ENCODE data around the gene ZSWIM5.
"Not testable (repeated sequence)": the region's sequence is repeated elsewhere in the genome, so short reads cannot be mapped to it uniquely, and the experiment has no call there.

Gene ZSWIM5

DNA sequence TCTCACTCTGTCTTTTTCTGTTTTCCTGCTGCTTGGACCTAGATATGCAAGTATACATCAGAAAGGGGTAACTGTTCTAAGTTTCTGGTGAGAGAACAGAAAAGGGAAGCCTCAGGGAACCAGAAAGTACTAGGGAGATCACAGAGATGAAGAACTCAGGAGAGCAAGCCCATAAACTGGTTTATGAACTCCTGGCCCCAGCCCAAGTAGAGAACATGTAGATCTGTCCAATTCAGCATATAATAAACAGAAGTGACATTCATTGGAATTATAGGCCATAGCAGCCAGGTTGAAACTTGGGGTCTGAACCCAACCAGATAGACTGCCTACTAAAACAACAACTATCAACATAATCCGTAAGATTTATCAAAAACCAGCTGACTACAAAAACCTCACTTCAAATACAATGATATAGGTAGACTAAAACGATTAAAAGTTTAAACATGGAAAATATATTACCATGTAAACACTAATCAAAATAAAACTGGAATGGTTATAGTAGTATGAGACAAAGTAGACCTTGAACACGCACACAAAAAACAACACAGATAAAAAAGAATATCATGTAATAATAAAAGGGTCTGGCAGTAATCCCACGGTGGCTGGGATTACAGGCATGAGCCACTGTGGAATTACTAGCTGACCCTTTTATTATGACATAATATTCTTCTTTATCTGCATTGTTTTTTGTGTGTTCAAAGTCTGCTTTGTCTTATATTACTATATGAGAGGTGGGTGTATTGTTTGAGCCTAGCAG lies 65.0 kb downstream of the ZSWIM5 start:
- no peak for DNase-seq (ENCODE audit: low read depth)

DNA sequence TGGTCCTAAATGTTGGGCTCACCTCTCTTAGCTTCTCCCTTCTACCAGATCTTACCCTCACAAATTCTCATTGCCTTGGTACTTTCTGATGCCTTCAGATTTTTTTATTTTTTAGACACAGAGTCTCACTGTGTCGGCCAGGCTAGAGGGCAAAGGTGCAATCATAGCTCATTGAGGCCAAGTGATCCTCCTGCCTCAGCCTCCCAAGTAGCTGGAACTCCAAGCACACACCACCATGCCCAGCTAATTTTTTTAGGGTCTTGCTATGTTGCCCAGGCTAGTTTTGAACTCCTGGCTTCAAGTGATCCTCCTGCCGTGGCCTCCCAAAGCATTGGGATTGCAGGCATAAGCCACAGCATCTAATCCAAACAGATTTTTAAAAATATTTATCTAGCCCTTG lies 69.4 kb downstream of the ZSWIM5 start:
- no peak for DNase-seq (ENCODE audit: low read depth)

DNA sequence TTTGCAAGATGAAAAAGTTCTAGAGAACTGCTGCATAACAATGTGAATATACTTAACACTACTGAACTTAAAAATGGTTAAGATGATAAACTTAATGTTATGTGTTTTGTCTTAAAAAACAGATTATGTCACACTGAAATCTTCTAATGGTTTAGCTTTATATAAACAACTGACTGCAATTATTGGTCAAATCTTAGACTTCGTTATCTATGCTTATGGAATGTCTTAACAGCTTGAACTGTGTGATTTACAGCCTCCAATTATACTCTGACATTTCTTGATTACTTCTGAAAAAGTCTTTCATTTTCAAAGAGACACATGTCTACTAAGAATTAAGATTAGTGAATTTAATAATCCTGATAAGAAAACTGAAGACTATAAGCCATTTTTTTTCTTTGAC lies 71.1 kb downstream of the ZSWIM5 start:
- DNase-seq (ENCODE audit: low read depth): no peak

DNA sequence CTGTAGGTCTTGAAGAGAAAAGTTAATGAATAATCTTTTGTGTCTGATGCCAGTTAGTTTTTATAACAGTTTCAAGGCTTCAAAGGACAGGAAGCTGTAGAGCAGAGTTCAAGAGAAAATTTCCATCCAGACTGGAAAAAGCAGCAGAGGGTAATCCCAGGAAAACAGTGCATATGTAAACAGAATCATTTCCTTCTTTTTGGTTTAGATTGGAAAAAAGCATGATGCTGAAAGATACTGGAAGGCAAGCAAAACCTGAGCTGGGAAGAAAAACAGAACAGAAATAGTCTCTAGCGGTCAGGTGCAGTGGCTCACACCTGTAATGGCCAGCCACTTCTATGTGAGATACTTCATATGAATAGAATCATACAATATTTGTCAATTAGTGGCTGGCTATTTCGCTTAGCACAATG lies 71.9 kb downstream of the ZSWIM5 start:
- DNase-seq (ENCODE audit: low read depth): no peak

DNA sequence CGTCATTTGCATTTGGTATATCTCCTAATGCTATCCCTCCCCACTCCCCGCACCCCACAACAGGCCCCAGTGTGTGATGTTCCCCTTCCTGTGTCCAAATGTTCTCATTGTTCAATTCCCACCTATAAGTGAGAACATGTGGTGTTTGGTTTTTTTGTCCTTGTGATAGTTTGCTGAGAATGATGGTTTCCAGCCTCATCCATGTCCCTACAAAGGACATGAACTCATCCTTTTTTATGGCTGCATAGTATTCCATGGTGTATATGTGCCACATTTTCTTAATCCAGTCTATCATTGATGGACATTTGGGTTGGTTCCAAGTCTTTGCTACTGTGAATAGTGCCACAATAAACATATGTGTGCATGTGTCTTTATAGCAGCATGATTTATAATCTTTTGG lies 73.7 kb downstream of the ZSWIM5 start:
- DNase-seq (ENCODE audit: low read depth): not testable (repeated sequence)

DNA sequence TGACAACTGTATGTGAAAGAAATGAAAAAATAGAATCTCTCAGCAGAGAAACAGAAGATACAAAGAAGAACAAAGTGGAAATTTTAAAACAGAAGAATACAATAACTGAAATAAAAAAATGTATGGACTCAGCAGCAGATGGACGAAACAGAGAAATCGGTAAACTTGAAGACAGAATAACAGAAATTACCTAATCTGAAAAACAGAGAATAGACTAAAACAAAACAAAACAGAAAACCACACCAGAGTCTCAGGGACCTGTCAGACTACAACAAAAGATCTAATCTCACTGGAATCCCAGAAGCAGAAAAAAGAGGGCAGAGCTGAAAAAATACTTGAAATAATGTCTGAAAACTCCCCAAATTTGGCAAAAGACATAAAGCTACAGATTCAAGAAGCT lies 83.0 kb downstream of the ZSWIM5 start:
- DNase-seq (ENCODE audit: low read depth): no peak

DNA sequence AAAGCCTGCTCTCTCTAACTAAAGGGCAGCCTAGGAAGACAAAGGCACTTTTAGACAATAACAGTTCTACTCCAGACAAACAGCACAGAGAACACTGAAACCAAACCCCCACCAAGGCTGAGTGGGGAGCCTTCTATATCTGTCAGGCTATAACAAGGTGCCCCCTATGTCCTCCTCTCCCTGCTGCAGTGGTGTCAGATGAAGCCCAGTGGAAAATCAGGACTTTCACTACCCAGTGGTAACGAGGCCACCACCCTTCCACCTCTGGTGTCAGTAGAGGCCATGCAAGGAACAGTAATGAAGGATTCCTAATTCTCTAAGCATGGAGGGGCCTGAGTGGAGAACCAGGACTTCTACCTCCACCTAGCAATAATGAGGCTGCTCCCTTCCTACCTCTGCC lies 83.7 kb downstream of the ZSWIM5 start:
- DNase-seq (ENCODE audit: low read depth): no peak

DNA sequence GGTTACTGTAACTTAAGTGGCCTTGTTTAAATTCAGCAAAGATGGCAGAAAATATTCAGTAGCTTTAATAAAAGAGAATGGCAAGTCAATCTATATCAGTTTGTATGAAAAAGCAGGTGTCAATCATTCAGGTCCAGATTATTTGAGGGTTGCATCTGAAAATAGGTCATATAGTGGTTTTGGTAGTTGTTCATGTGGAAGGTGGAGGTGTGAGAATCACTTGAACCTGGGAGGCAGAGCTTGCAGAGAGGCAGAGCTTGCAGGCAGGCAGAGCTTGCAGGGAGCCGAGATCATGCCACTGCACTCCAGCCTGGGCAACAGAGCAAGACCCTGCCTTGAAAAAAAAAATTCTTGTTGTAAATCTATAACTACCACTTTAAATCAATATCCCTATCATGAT lies 88.6 kb downstream of the ZSWIM5 start:
- no peak for DNase-seq (ENCODE audit: low read depth)

DNA sequence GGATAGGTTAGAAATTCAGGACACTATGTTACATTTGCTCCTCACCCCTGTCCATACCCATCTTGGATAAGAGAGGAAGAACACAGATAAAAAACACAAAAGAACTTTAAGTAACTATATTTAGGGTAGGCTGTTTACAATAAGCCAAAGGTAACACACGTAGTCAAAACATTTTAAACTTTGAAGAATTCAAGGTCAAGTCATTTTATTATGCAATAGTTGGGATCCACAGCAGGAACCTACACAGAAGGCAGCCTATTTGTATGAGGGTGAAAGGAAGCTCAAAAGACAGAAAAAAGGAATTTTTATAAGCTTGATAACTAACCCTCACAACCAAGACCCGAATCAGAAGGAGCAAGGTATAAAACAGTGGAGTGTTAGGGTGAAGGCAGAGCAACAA lies 89.6 kb downstream of the ZSWIM5 start:
- no peak for DNase-seq (ENCODE audit: low read depth)

DNA sequence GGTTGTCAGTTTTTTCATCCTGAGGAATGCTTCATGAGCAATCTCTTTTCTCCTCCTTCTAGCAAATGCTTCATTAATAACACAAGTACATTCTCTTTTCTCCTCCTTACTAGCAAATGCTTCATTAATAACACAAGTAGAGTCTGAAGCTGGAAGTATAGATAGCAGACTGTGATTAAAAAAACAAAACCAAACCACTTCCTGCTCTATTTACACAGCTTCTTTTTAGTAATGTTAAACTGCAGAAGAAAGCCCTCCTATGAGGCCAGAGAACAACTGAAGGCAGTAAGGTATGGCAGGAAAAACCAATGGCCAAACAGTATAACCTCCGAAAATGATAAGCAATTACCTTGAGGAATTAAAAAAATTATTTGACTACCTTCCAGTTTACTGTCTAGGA lies 90.1 kb downstream of the ZSWIM5 start:
- no peak for DNase-seq (ENCODE audit: low read depth)

DNA sequence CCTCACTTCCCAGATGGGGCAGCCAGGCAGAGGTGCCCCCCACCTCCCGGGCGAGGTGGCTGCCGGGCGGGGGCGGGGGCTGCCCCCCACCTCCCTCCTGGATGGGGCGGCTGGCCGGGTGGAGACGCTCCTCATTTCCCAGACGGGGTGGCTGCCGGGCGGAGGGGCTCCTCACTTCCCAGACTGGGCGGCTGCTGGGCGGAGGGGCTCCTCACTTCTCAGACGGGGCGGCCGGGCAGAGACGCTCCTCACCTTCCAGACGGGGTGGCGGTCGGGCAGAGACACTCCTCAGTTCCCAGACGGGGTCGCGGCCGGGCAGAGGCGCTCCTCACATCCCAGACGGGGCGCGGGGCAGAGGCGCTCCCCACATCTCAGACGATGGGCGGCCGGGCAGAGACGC lies 91.2 kb downstream of the ZSWIM5 start:
- not testable (repeated sequence) for DNase-seq (ENCODE audit: low read depth)

DNA sequence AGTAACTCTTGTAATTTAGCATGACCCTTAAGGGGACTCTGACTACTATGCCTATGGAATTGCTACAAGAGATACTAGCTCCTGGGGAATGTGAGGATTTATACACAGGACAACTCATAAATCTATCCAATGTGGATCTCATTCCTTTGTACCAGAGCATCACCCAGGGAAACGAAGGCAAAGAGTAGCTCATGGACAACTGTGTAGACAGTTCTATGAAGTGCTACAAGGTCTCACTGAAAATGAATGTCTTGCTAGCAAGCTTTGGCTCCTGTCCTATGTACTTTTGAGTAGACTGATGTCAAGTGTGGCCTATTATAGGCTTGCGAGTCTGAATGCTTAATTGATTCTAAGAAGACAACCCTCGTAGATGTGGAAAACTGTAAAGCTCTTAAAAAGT lies 93.7 kb downstream of the ZSWIM5 start:
- DNase-seq (ENCODE audit: low read depth): no peak

DNA sequence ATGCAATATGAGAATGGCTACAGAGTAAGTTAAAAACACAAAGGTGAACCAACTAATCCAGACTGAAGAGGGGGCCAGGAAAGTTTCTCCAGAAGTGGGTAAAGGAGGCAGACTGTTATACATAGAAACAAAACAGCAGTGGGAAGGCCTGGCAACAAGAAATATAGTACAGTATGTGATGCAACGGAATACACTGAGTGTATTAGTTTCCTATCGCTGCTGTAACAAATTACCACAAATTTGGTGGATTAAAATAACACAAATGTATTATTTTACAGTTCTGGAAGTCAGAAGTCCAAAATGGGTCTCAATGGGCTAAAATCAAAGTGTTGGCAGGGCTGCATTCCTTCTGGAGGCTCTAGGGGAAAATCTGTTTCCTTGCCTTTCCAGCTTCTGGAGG lies 95.2 kb downstream of the ZSWIM5 start:
- DNase-seq (ENCODE audit: low read depth): no peak

DNA sequence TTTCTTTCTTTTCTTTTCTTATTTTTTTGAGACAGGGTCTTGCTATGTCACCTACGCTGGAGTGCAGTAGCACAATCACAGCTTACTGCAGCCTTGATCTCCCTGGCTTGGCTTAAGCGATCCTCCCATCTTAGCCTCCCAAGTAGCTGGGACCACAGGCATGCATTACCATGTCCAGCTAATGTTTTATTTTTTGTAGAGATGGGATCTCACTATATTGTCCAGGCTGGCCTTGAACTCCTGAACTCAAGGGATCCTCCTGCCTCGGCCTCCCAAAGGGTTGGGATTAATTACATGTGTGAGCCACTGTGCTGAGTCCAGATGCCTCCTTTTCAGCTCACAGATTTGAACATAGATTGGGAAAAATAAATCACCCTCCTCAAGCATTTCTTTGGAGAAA lies 98.6 kb downstream of the ZSWIM5 start:
- no peak for DNase-seq (ENCODE audit: low read depth)

DNA sequence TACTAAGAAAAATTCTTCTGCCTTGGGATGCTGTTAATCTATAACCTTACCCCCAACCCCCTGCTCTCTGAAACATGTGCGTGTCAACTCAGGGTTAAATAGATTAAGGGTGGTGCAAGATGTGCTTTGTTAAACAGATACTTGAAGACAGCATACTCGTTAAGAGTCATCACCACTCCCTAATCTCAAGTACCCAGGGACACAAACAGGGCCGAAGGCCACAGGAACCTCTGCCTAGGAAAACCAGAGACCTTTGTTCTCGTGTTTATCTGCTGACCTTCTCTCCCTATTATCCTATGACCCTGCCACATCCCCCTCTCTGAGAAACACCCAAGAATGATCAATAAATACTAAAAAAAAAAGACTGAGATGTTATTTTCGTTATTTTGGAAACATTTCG lies 99.5 kb downstream of the ZSWIM5 start:
- DNase-seq (ENCODE audit: low read depth): not testable (repeated sequence)

DNA sequence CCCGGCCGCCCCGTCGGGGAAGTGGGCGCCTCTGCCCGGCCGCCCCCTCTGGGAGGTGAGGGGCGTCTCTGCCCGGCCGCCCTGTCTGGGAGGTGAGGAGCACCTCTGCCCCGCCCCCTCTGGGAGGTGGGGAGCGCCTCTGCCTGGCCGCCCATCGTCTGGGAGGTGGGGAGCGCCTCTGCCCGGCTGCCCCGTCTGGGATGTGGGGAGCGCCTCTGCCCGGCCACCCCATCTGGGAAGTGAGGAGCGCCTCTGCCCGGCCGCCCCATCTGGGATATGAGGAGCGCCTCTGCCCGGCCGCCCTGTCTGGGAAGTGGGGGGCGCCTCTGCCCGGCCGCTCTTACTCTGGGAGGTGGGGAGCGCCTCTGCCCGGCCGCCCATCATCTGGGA lies 100.3 kb downstream of the ZSWIM5 start:
- not testable (repeated sequence) for DNase-seq (ENCODE audit: low read depth)

DNA sequence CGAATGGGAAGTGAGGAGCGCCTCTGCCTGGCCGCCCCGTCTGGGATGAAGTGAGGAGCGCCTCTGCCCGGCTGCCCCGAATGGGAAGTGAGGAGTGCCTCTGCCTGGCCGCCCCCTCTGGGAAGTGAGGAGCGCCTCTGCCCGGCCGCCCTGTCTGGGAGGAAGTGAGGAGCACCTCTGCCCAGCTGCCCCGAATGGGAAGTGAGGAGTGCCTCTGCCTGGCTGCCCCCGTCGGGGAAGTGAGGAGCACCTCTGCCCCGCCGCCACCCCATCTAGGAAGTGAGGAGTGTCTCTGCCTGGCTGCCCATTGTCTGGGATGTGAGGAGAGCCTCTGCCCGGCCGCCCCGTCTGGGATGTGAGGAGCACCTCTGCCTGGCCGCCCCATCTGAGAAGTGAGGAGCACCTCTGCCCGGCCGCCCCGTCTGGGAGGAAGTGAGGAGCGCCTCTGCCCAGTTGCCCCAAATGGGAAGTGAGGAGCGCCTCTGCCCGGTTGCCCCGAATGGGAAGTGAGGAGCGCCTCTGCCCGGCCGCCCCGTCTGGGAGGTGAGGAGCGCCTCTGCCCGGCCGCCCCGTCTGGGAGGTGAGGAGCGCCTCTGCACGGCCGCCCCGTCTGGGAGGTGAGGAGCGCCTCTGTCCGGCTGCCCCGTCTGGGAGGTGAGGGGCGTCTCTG lies 100.8 kb downstream of the ZSWIM5 start:
- DNase-seq (ENCODE audit: low read depth): not testable (repeated sequence)

DNA sequence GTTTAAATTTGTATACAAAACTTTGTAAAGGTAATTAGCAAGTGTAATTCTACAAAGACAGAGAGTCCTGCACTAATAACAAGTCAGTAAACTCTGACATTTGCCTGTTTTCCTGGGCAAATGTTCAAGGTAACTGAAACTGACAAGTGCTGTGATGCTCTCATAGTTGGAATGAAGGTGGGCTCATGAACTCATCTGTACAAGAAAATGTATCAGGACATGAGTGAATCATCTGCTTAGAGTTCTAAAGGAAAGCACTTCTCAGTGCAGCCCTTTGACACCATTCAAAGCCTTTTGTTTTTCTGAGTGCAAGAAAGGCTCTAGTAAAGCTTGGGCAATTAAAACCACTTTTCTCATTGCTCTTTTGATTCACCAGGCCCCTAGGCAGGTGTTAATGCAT lies 102.9 kb downstream of the ZSWIM5 start:
- DNase-seq (ENCODE audit: low read depth): no peak

DNA sequence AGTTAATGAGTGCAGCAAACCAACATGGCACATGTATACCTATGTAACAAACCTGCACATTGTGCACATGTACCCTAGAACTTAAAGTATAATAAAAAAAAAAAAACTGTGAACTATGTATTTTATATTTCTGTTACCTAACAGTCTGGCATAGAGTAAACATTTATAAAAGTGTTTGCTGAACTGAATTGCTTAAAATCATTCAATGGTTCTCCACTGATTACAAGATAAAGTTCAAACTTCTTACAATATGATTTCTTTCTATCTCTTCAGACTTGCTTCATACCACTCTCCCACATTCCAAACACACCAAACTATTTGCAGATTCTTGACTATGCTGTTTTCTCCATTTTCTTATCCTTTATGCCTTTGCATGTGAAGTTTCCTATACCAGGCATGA lies 104.5 kb downstream of the ZSWIM5 start:
- no peak for DNase-seq (ENCODE audit: low read depth)

DNA sequence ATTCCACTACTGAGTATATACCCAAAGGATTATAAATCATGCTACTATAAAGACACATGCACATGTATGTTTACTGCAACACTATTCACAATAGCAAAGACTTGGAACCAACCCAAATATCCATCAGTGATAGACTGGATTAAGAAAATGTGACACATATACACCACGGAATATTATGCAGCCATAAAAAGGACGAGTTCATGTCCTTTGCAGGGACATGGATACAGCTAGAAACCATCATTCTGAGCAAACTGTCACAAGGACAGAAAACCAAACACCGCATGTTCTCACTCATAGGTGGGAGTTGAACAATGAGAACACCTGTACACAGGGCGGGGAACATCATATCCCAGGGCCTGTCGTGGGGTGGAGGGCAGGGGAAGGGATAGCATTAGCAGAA lies 104.9 kb downstream of the ZSWIM5 start:
- DNase-seq (ENCODE audit: low read depth): not testable (repeated sequence)

DNA sequence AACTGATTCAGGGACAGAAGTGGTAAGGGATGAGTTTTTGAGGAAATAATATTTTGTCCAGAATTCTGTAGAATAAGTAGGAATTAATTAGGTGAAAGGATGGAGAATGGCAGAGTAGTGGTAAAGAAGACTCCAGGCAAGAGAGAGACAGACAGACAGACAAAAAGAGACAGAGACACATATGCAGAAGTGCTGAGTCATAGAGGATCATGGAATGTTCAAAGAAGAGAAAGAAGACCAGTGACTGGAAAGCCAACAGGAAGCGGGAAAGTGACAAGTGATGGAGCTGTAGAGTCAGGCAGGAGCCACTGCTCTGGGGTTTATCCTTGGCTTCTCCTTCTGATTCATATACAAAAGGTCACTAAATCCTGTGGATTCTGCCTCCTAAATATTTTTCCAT lies 108.5 kb downstream of the ZSWIM5 start:
- no peak for DNase-seq (ENCODE audit: low read depth)

DNA sequence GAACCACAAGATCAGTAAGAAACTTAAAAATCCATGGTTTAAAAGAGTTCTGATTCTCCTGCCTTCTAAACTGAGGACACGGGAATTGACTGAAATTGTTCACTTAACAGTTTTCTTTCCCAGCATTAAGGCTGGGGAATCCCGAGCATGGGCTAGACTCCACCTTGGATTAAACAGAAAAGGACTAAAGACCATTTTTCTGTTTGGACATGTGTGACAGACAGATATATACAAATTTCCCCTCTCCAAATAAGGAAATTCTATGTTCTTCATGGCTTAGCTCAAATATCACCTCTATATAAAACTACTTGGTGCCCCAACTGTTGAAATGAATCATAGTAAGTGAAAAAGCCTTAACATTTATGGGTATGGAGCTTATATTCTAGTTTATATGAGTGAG lies 109.3 kb downstream of the ZSWIM5 start:
- DNase-seq (ENCODE audit: low read depth): no peak

DNA sequence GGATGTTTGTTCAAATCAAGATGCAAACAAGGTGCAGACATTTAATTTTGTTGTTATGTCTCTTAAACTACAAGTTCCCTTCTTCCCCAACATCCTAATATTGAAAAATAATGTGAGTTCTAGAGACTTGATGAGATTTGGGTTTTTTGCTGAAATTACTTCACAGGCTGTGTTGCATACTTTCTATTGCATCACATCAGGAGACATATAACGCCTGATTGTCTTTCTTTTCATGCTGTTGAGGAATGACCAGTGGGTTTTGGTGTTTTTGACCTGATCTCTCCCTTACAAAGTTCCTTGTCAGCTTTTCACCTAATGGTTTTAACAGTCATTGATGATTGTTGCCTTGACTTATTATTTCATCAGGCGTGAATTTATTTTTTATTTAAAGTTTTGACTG lies 111.0 kb downstream of the ZSWIM5 start:
- DNase-seq (ENCODE audit: low read depth): no peak

DNA sequence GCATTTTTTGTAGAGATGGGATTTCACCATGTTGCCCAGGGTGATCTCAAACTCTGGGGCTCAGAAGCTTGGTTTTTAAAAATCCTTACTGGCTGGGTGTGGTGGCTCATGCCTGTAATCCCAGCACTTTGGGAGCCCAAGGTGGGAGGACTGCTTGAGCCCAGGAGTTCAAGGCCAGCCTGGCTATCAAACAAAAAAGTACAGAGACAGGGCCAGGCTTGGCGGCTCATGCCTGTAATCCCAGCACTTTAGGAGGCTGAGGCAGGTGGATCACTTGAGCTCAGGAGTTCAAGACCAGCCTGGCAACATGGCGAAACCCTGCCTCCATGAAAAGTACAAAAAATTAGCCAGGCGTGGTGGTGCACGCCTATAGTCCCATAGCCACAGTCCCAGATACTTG lies 112.0 kb downstream of the ZSWIM5 start:
- DNase-seq (ENCODE audit: low read depth): not testable (repeated sequence)

Data from HS-5 (cell line).